Tibial artery (tissue), 4 donors: ENCODE measurements around the gene ZBTB11.
"Not testable (repeated sequence)": the region's sequence is repeated elsewhere in the genome, so short reads cannot be mapped to it uniquely, and the experiment has no call there.

Source experiments
- DNase-seq, 2 donors: peaks; one replicate each; pipeline ENCODE4 v3.0.0-alpha.2; 2019
- H3K27ac ChIP-seq, 2 donors: fragments of 200-600 bp; sonication (generic) in 1 of 2; 1 replicate in 1 of 2; 2 replicates in 1 of 2; pipeline ENCODE4 v1.5.1; 2018 to 2019; ENCODE audit warnings: mild to moderate bottlenecking in 1 of 2
- H3K27me3 ChIP-seq, 2 donors: fragments of 200-600 bp; sonication (generic) in 1 of 2; one replicate each; pipeline versions ENCODE4 v1.5.1 to v1.6.0; 2016 to 2019
- H3K36me3 ChIP-seq, 3 donors: fragments of 200-600 bp; sonication (generic) in 2 of 3; one replicate each; pipeline ENCODE4 v1.5.1; 2016 to 2019; ENCODE audit warnings: mild to moderate bottlenecking in 2 of 3
- H3K4me1 ChIP-seq, 4 donors: fragments of 200-600 bp; sonication (generic) in 2 of 4; 1 replicate in 3 of 4; 2 replicates in 1 of 4; pipeline ENCODE4 v1.5.1; 2016 to 2019
- H3K4me3 ChIP-seq, 2 donors: fragments of 200-600 bp; sonication (generic) in 1 of 2; 1 replicate in 1 of 2; 2 replicates in 1 of 2; pipeline ENCODE4 v1.5.1; 2018 to 2019; ENCODE audit warnings: mild to moderate bottlenecking in 2 of 2
- H3K9me3 ChIP-seq, 3 donors: fragments of 200-600 bp; sonication (generic) in 1 of 3; one replicate each; pipeline ENCODE4 v1.5.1; 2016 to 2019
- CTCF ChIP-seq, 2 experiments: fragments of 200-600 bp in 1 of 2; fragments of 450-650 bp in 1 of 2; IDR thresholded peaks; one replicate each; pipeline ENCODE4 v1.5.1; 2017 to 2019; ENCODE audit warnings: antibody characterized with exemption in 2 of 2, mild to moderate bottlenecking in 1 of 2, moderate library complexity in 1 of 2
- intact Hi-C: fragments of 100-400 bp; cut with DNase I; formaldehyde crosslinking; loops from one replicate; pipeline ENCODE4 v1.15.0; 2023; ENCODE audit warnings: low total_unique reads

Gene ZBTB11

GRCh38 chr3:101722394-101723173 lies 45.7 kb upstream of the ZBTB11 start:
- Histone ChIP-seq H3K27me3 (no peaks in the 10 kb centered on the region), H3K27ac (peak overlapping the region in 1 of 2 donors; percentile 13), H3K4me1 (peaks cover 0 to 22% (median 0%) of the 10 kb centered on the region in 4 donors), H3K36me3 (no peaks in the 10 kb centered on the region), H3K4me3 (no peak overlapping the region), H3K9me3 (no peaks in the 10 kb centered on the region)
- TF ChIP-seq CTCF (IDR thresholded peaks at IDR 0.05) = no peak
- intact Hi-C loops = no loop called here
- DNase-seq = no peak

GRCh38 chr3:101720851-101721840 lies 44.2 kb upstream of the ZBTB11 start:
- intact Hi-C loops = no loop called here
- H3K4me3 ChIP-seq = no peak overlapping the region
- peaks cover 0 to 18% (median 0%) of the 10 kb centered on the region in 4 donors for H3K4me1 ChIP-seq
- no peaks in the 10 kb centered on the region for H3K9me3 ChIP-seq
- TF ChIP-seq CTCF (IDR thresholded peaks at IDR 0.05) = no peak
- no peaks in the 10 kb centered on the region for H3K36me3 ChIP-seq
- no peaks in the 10 kb centered on the region for H3K27me3 ChIP-seq
- DNase-seq = no peak
- H3K27ac ChIP-seq = no peak overlapping the region

GRCh38 chr3:101719604-101720185 lies 42.8 kb upstream of the ZBTB11 start:
- no peak for DNase-seq
- Histone ChIP-seq H3K27ac (no peak overlapping the region), H3K9me3 (no peaks in the 10 kb centered on the region), H3K4me1 (peaks cover 0 to 8% (median 0%) of the 10 kb centered on the region in 4 donors), H3K36me3 (no peaks in the 10 kb centered on the region), H3K4me3 (no peak overlapping the region), H3K27me3 (peaks cover 0 to 6% of the 10 kb centered on the region in 2 donors)
- no peak for TF ChIP-seq CTCF (IDR thresholded peaks at IDR 0.05)
- intact Hi-C loops = no loop called here

GRCh38 chr3:101718455-101718854 lies 41.5 kb upstream of the ZBTB11 start:
- no peak overlapping the region for H3K4me3 ChIP-seq
- intact Hi-C loops = no loop called here
- H3K27me3 ChIP-seq = peaks cover 0 to 11% of the 10 kb centered on the region in 2 donors
- H3K4me1 ChIP-seq = no peaks in the 10 kb centered on the region
- H3K9me3 ChIP-seq = no peaks in the 10 kb centered on the region
- no peak for DNase-seq
- H3K27ac ChIP-seq = no peak overlapping the region
- no peaks in the 10 kb centered on the region for H3K36me3 ChIP-seq
- no peak for TF ChIP-seq CTCF (IDR thresholded peaks at IDR 0.05)

GRCh38 chr3:101709126-101709525 lies 32.2 kb upstream of the ZBTB11 start:
- no peak overlapping the region for H3K4me3 ChIP-seq

GRCh38 chr3:101704639-101705038 lies 27.7 kb upstream of the ZBTB11 start:
- H3K27ac ChIP-seq, intact Hi-C loops, H3K9me3 ChIP-seq, H3K27me3 ChIP-seq, DNase-seq, H3K36me3 ChIP-seq, H3K4me3 ChIP-seq, H3K4me1 ChIP-seq: not testable (repeated sequence)

More at GRCh38 chr3:101709126-101709525, 32.2 kb upstream of the ZBTB11 start:
- Histone ChIP-seq H3K4me1 (peaks cover 0 to 3% (median 0%) of the 10 kb centered on the region in 4 donors), H3K27ac (no peak overlapping the region), H3K9me3 (no peaks in the 10 kb centered on the region), H3K27me3 (peaks cover 0 to 6% of the 10 kb centered on the region in 2 donors), H3K36me3 (no peaks in the 10 kb centered on the region)
- TF ChIP-seq CTCF (IDR thresholded peaks at IDR 0.05) = no peak
- DNase-seq = no peak
- intact Hi-C loops = no loop called here
